Fibroblast of the conjunctiva (primary cell): ENCODE data around the gene PACSIN1.
"Not testable (repeated sequence)": the region's sequence is repeated elsewhere in the genome, so short reads cannot be mapped to it uniquely, and the experiment has no call there.

Experiments
- DNase-seq: peaks from one replicate; pipeline ENCODE4 v3.0.0-alpha.2; 2010; ENCODE audit warnings: low read depth

PACSIN1 gene

GRCh38 chr6:34459899-34460593, 5.8 kb upstream of the PACSIN1 start:
- peak; percentile 43 for DNase-seq

GRCh38 chr6:34460796-34461507, 4.9 kb upstream of the PACSIN1 start:
- no peak for DNase-seq

- no peak for DNase-seq
Observed at GRCh38 chr6:34462010-34462409, 3.9 kb upstream of the PACSIN1 start.

GRCh38 chr6:34462551-34462971, 3.3 kb upstream of the PACSIN1 start:
- DNase-seq: no peak

- no peak for DNase-seq
Observed at GRCh38 chr6:34463299-34463698, 2.6 kb upstream of the PACSIN1 start.

- no peak for DNase-seq
Observed at GRCh38 chr6:34463849-34464248, 2.0 kb upstream of the PACSIN1 start.

GRCh38 chr6:34466242-34467185, 638 bp downstream of the PACSIN1 start:
- no peak for DNase-seq

GRCh38 chr6:34468378-34468892, 2.6 kb downstream of the PACSIN1 start:
- DNase-seq: no peak

GRCh38 chr6:34469499-34469898, 3.6 kb downstream of the PACSIN1 start:
- DNase-seq: no peak

- no peak for DNase-seq
Observed at GRCh38 chr6:34472425-34472824, 6.5 kb downstream of the PACSIN1 start.

GRCh38 chr6:34473967-34474366, 8.1 kb downstream of the PACSIN1 start:
- no peak for DNase-seq

- no peak for DNase-seq
Observed at GRCh38 chr6:34474754-34475153, 8.9 kb downstream of the PACSIN1 start.

GRCh38 chr6:34475238-34475682, 9.4 kb downstream of the PACSIN1 start:
- no peak for DNase-seq

GRCh38 chr6:34475767-34476328, 10.0 kb downstream of the PACSIN1 start:
- DNase-seq: no peak

GRCh38 chr6:34476447-34476846, 10.6 kb downstream of the PACSIN1 start:
- no peak for DNase-seq

- DNase-seq: no peak
Observed at GRCh38 chr6:34476921-34477320, 11.0 kb downstream of the PACSIN1 start.

GRCh38 chr6:34478796-34479195, 12.9 kb downstream of the PACSIN1 start:
- no peak for DNase-seq

- DNase-seq: not testable (repeated sequence)
Observed at GRCh38 chr6:34483781-34484180, 17.9 kb downstream of the PACSIN1 start.

GRCh38 chr6:34484391-34484790, 18.5 kb downstream of the PACSIN1 start:
- no peak for DNase-seq

GRCh38 chr6:34484899-34485298, 19.0 kb downstream of the PACSIN1 start:
- no peak for DNase-seq

GRCh38 chr6:34485321-34486060, 19.6 kb downstream of the PACSIN1 start:
- DNase-seq: no peak
